ENCODE measurements around the gene ARHGAP26.

Gene ARHGAP26, protein sequence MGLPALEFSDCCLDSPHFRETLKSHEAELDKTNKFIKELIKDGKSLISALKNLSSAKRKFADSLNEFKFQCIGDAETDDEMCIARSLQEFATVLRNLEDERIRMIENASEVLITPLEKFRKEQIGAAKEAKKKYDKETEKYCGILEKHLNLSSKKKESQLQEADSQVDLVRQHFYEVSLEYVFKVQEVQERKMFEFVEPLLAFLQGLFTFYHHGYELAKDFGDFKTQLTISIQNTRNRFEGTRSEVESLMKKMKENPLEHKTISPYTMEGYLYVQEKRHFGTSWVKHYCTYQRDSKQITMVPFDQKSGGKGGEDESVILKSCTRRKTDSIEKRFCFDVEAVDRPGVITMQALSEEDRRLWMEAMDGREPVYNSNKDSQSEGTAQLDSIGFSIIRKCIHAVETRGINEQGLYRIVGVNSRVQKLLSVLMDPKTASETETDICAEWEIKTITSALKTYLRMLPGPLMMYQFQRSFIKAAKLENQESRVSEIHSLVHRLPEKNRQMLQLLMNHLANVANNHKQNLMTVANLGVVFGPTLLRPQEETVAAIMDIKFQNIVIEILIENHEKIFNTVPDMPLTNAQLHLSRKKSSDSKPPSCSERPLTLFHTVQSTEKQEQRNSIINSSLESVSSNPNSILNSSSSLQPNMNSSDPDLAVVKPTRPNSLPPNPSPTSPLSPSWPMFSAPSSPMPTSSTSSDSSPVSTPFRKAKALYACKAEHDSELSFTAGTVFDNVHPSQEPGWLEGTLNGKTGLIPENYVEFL

DNA sequence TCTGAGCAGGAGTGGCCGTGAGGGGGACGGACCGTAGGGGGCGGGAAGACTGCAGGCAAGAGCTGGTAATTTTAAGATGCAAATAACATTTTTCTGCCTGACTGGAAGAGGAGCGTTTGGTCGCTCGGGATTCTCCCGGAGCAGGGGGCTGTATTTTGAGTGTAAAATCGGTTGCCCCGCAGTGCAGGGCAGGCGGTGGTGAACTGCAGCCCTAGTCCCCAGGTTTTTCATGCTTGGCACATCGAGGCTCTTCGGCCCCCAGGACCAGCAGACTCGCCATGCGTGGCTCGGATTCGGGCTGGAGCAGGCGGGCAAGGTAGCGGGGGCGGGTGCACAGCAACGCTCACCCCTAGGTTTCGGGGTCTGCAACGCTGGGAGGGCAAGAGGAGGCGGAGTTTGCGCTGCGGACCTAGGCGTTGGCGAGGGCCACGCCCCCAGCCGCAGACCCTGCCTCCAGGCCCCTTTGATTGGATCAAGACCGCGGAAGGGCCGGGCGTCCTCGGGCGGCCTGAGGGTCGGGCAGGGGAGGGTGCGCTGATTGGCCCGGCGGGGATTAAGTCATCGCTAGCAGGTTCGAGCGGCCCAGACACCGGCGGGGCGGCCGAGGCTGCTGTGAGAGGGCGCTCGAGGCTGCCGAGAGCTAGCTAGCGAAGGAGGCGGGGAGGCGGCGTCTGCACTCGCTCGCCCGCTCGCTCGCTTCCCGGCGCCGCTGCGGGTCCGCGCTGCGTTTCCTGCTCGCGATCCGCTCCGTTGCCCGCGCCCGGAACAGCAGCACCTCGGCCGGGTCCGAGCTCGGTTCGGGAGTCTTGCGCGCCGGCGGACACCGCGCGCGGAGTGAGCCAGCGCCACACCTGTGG lies at the start of gene ARHGAP26:
TSS of gene ARHGAP26 (plus strand) at position 585 of the 857 bp plus-strand sequence. CDS start 385 bp downstream, outside the sequence.
- DNase-seq, result peak; percentile 93 to 95

GRCh38 chr5:142720641-142721271 lies 49.4 kb upstream of the ARHGAP26 start:
- no peak for DNase-seq

DNA sequence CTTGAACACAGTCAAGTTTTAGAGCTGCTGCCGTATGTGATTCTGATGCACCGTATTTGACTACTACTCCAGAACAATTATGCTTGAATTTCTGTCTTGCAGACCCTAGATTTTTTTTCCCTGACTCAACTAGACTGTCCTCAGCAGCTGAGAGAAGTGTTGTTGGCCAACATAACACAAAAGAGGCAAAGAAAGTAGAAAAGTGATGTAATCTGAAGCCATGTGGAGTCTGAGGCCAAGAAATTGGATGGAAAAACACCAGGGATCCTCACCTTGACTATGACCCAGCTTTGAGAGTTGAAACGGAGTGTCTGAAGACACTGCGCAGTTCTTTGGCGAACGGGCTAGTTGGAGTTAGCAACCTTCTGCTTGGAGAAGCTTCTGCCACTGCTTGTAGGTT lies 48.0 kb upstream of the ARHGAP26 start:
- DNase-seq, result no peak

DNA sequence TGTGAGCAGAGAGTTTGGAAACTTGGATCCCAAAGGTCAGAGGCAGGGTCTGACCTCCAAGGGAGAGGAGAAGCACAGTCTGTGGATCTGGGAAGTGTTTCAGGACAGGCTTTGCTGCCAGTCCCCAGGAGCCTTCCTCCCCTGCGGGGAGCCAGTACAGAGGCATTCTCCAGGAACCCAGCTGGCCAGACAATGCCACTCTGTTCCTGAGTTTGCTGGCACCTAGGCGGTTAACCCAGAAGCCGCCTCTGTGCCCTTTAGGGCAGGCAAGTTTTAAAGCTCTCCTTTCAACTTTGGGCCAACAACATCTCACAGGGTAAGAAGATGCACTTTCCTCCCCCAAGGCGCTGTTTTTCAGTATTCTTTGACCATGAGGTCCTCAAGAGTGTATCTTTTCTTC lies 47.3 kb upstream of the ARHGAP26 start:
- DNase-seq, result no peak

DNA sequence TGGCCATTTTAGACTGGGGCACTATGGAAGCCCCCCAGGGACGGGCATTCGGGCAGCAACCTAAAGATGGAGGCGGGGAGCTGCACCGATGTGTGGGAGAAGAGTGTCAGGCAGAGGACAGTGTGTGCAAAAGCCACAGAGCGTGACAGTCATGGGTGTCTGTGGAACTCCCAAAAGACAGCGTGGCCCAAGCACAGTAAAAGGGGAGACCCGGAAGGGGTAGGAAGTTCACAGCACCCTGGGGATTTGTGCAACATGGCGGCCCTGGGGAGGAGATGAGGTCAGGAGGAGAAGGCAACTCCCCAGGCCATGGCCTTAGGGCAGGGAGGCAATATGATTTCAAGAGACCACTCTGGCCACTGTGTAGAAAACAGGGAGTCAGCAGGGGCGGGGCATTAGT lies 45.4 kb upstream of the ARHGAP26 start:
- no peak for DNase-seq

- DNase-seq, result no peak
Observed at GRCh38 chr5:142725231-142726187, 44.7 kb upstream of the ARHGAP26 start.

DNA sequence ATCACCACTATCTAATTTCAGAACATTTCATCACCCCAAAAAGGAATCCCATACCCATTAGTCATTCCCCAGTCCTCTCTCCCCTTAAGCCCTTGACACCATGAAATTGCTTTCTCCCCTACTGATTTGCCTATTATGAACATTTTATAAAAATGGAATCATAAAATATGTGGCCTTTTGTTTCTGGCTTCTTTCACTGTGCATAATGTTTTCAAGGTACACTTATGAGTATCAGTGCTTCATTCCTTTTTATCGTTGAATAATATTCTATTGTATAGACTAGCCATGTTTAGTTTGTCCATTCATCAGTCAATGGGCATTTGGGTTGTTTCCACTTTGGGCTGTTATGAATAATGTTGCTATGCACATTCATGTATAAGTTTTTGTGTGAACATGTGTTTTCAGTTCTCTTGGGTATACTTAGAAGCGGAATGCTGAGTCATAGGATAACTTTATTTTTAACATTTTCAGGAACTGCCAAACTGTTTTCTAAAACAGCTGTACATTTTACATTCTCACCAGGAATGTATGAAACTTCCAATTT lies 43.9 kb upstream of the ARHGAP26 start:
- DNase-seq, result no peak

- no peak for DNase-seq
Observed at GRCh38 chr5:142727735-142728047, 42.5 kb upstream of the ARHGAP26 start.

- no peak for DNase-seq
Observed at GRCh38 chr5:142735323-142736246, 34.6 kb upstream of the ARHGAP26 start.

DNA sequence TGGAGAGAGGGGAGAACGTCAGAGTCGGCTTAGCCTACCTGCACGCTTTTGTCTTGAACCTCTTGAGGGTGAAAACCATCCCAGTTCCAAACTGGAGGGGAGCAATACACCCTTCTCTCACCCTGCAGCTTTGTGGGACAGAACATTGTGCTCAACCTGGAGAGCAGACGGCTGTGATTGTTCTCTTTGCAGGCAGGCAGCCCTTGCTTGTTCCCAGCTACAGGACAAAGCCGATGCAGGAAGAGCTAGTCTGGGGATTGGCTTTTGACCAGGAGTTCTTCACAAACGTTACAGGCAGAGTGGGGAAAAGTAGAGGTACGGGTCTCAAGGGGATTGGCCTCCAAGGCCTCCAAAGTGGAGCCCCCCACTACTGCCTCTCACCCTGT lies 33.9 kb upstream of the ARHGAP26 start:
- no peak for DNase-seq

DNA sequence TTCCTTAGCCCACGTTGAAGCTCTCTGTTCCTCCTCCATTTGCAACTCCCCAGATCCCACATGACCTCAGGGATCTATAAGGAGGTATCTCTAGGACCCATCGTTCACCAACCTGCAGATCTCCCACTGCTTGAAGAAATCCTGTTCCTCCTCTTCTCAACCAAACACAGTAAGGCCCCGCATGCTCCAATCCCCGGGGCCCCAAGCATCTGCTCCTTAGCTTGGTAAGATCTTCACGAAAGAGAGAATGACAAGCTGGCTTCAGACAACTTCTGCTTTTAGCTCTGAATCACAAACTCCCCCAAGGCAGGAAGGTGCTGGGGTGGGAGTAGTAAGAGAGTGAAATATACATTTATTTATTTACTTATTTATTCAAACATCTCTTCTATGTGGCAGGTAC lies 33.0 kb upstream of the ARHGAP26 start:
- no peak for DNase-seq

DNA sequence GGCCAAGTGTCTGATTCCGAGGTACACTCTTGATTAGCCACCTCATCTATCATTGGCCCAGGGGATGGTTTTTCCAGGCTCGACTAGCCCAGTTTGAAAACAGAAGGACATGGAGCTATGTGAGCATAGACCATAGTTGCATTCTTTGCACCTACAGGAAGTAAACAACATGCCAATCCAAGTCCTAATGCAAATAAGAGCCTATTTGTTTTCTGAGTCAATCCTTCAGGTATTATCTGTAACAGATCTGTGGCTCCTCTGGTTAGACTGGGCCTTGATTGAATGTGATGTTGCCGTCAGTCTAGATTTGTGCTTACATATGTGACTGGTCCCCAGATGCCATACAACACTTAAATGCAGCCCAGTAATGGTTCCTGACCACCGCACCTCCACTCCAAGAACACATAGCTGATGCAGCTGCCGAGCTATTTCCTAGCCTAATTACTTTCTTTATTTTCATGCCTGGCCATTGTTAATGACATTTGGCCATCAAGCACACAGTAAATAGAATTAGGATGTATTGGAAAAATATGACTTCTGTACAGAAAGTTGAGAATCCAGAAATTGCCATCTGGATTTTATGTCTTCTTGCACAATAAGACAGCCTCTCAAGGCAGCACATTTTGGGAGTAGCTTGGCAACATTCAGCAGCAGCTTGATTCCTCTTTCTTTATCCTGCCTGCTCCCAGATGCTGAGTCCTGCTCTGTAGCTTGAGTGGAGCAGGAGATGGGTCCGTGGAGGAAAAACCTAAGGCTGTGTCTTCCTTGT lies 29.5 kb upstream of the ARHGAP26 start:
- no peak for DNase-seq

DNA sequence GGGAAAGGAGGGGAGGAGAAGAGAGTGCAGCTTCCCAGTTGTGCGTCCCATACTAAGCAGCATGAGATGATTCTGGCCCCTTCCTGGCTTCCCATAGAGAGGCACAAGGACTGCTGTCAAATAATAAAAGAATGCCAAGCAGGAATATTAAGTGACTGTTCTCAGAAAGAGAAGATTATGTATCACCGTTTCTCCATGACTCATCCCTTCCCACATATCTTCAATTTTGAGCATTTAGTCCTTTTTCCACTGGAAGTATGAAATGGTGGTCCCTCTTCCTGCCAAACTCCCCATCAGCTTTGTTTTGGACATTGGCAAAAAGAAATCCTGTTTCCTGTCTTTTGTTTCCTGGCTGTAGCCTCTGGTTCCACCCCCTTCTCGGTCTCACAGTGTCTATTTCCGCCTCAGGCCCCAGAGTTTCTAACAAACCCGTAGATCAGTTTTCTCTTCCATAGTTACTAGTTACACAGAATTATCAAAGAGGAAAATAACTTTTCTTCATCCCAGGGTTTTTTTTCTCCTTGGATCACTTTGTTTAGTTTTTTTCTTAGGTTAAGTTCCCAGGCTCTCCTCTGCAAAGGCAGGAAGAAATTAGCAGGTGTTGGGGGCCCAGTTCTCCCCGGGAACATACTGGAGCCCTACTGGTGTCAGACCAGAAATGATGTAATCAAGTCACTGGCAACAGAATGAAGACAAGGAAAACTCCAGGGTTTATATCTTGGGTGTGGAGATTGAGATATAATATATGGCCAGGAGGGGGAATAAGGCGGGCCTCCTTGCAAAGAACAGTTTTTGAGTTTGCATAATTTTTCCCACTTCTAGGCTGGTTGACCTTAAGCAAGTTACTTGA lies 26.4 kb upstream of the ARHGAP26 start:
- no peak for DNase-seq

GRCh38 chr5:142745268-142745667 lies 24.9 kb upstream of the ARHGAP26 start:
- DNase-seq, result no peak

DNA sequence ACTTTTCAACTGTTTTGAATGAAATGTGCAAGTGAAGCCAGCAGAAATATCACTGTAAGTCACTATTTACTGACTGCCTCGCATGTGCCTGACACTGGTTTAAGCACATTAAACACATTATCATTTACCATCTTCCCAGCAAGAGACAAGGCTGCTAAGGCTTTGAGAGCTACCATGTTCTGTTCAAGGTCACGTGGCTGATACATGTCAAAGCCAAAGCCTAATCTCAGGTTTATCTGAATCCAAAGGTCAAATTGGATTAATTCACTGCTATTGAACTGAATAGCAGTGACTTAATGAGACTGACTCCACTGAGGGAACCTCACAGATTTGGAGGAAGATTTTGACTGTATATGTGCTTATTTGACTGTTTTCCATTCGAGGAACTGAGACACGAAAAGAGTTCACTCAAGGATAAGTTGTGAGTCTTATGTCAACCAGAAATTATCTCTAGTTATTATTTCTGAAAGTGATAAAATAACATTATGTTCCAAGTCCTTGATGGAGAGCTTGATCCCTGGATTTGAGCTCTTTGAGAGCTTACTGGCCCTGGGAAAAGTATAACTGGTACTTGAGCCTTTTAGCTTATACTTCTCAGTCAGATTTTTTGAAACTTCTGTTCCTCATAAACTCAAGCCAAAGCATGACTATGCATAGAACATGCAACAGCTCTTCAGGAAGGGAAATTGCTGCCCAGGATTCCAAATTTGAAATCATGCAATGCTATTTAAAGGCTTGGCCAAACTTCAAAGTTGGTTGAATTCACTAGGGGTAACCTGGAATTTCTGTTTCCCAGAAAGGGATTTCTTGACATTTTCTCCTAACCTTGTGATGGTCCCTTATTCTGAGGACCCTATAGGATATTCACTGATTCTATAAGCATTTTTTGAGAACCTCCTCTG lies 23.4 kb upstream of the ARHGAP26 start:
- DNase-seq, result no peak

DNA sequence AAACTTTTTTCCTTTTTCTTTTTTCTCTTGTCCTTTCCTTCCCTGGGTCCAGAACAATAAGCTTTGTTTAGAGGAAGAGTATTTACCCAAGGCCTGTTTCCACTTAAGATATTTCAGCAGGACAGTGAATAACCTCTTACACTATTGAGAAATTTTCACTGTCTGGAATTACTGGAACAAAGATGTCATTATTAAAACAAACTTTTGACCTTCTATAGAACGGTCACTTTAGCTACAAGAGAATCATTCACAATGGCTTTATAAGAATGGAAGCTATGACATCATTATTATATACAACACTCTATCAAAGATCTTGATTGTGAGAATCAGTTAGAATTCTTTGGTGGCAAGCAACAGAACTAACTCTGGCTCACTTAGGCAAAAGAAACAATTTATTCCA lies 22.0 kb upstream of the ARHGAP26 start:
- no peak for DNase-seq

GRCh38 chr5:142748568-142749249 lies 21.5 kb upstream of the ARHGAP26 start:
- DNase-seq, result peak; percentile 55 to 62
